ENCODE data around the gene NOMO2. TPM values are rescaled to one million over a fixed set of nuclear protein-coding genes. Genes with fewer than 3 reads are reported as not detected.

The NOMO2 gene, protein sequence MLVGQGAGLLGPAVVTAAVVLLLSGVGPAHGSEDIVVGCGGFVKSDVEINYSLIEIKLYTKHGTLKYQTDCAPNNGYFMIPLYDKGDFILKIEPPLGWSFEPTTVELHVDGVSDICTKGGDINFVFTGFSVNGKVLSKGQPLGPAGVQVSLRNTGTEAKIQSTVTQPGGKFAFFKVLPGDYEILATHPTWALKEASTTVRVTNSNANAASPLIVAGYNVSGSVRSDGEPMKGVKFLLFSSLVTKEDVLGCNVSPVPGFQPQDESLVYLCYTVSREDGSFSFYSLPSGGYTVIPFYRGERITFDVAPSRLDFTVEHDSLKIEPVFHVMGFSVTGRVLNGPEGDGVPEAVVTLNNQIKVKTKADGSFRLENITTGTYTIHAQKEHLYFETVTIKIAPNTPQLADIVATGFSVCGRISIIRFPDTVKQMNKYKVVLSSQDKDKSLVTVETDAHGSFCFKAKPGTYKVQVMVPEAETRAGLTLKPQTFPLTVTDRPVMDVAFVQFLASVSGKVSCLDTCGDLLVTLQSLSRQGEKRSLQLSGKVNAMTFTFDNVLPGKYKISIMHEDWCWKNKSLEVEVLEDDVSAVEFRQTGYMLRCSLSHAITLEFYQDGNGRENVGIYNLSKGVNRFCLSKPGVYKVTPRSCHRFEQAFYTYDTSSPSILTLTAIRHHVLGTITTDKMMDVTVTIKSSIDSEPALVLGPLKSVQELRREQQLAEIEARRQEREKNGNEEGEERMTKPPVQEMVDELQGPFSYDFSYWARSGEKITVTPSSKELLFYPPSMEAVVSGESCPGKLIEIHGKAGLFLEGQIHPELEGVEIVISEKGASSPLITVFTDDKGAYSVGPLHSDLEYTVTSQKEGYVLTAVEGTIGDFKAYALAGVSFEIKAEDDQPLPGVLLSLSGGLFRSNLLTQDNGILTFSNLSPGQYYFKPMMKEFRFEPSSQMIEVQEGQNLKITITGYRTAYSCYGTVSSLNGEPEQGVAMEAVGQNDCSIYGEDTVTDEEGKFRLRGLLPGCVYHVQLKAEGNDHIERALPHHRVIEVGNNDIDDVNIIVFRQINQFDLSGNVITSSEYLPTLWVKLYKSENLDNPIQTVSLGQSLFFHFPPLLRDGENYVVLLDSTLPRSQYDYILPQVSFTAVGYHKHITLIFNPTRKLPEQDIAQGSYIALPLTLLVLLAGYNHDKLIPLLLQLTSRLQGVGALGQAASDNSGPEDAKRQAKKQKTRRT
- 54.6 and 109 TPM in 2 replicates for total RNA-seq

DNA sequence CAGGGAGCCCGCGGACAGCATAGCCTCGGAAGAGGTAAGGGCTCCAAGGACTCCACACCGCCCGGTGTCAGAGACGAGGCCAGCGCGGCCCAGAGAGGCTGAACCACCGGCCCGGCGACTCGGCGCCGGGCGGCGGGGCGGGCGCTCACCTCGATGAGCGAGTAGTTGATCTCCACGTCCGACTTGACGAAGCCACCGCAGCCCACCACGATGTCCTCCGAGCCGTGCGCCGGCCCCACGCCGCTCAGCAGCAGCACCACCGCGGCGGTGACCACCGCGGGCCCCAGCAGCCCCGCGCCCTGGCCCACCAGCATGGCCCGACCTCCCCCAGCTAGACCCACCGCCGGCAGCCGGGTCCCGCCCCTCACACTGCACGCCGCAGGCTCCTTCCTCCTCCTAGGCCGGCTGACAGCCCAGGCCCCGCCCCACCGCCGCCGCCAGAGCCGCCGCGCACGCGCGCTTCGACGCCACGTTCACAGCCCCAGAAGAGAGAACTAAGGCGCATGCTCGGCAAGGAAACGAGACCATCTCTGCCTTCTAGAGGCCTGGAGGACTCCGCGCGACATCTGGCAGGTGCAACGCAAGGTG lies at the start of gene NOMO2:
NOMO2 (minus strand) TSS at position 371 of the 588 bp plus-strand sequence; CDS start at position 314, 57 bp downstream.

Small RNA genes lying within 50 kb of the gene (small RNA-seq; reads per million reads assigned to genes)
- gene MIR3179-3 (not detected), gene MIR3179-4 (not detected), gene MIR3180-3 (not detected), gene MIR3670-3 (not detected), gene MIR3670-4 (not detected), gene MIR6770-3 (not detected), gene RF00019 (not detected)

Other genes with a start within 250 kb of the NOMO2 start
- gene NPIPA8, start 225.4 kb downstream of the NOMO2 start, total RNA-seq: 0.79 TPM in 1 of 2 replicates, not detected in the other
- gene RPS15A, start 228.2 kb upstream of the NOMO2 start, total RNA-seq: 1,197 and 1,211 TPM in 2 replicates
- gene ARL6IP1, start 239.5 kb upstream of the NOMO2 start, total RNA-seq: 103 and 224 TPM in 2 replicates

Measured in placental epithelial cell (primary cell).